Measurements from ENCODE around the gene SFT2D2.

Gene SFT2D2

GRCh38 chr1:168264296-168264695, 38.5 kb downstream of the SFT2D2 start:
- no peaks in the 10 kb centered on the region for H3K79me2 ChIP-seq (ENCODE audit: control insufficient read depth, insufficient read depth, low read length, unreplicated experiment)
- peaks cover 18% of the 10 kb centered on the region for H3K4me1 ChIP-seq (ENCODE audit: control insufficient read depth, insufficient read depth, low read length, unreplicated experiment)
- no peaks in the 10 kb centered on the region for H3K27me3 ChIP-seq (ENCODE audit: insufficient read depth, low read length)
- no peaks in the 10 kb centered on the region; the same call in 1 of the 2 replicates for H3K36me3 ChIP-seq (ENCODE audit: insufficient read depth, low read length)
- no peak overlapping the region for H2AFZ ChIP-seq (ENCODE audit: low read length, unreplicated experiment)
- no peak overlapping the region for H3K4me3 ChIP-seq (ENCODE audit: low read depth, low read length)
- H3K27ac ChIP-seq (ENCODE audit: low read depth, low read length): no peak overlapping the region

GRCh38 chr1:168265596-168265995, 39.8 kb downstream of the SFT2D2 start:
- Histone ChIP-seq H3K27ac (ENCODE audit: low read depth, low read length) (no peak overlapping the region), H3K79me2 (ENCODE audit: control insufficient read depth, insufficient read depth, low read length, unreplicated experiment) (no peaks in the 10 kb centered on the region), H3K4me1 (ENCODE audit: control insufficient read depth, insufficient read depth, low read length, unreplicated experiment) (peaks cover 15% of the 10 kb centered on the region), H3K27me3 (ENCODE audit: insufficient read depth, low read length) (no peaks in the 10 kb centered on the region), H3K36me3 (ENCODE audit: insufficient read depth, low read length) (no peaks in the 10 kb centered on the region; the same call in 1 of the 2 replicates), H2AFZ (ENCODE audit: low read length, unreplicated experiment) (no peak overlapping the region), H3K4me3 (ENCODE audit: low read depth, low read length) (no peak overlapping the region)

- Histone ChIP-seq H3K4me3 (ENCODE audit: low read depth, low read length) (no peak overlapping the region), H3K79me2 (ENCODE audit: control insufficient read depth, insufficient read depth, low read length, unreplicated experiment) (no peaks in the 10 kb centered on the region), H3K27ac (ENCODE audit: low read depth, low read length) (no peak overlapping the region), H2AFZ (ENCODE audit: low read length, unreplicated experiment) (no peak overlapping the region), H3K27me3 (ENCODE audit: insufficient read depth, low read length) (no peaks in the 10 kb centered on the region), H3K4me1 (ENCODE audit: control insufficient read depth, insufficient read depth, low read length, unreplicated experiment) (peaks cover 4% of the 10 kb centered on the region), H3K36me3 (ENCODE audit: insufficient read depth, low read length) (no peaks in the 10 kb centered on the region; the same call in 1 of the 2 replicates)
Observed at GRCh38 chr1:168266644-168267186, 40.9 kb downstream of the SFT2D2 start.

GRCh38 chr1:168271636-168272035, 45.8 kb downstream of the SFT2D2 start:
- Histone ChIP-seq H3K27me3 (ENCODE audit: insufficient read depth, low read length) (no peaks in the 10 kb centered on the region), H3K27ac (ENCODE audit: low read depth, low read length) (no peak overlapping the region), H3K4me3 (ENCODE audit: low read depth, low read length) (no peak overlapping the region), H3K79me2 (ENCODE audit: control insufficient read depth, insufficient read depth, low read length, unreplicated experiment) (no peaks in the 10 kb centered on the region), H3K4me1 (ENCODE audit: control insufficient read depth, insufficient read depth, low read length, unreplicated experiment) (no peaks in the 10 kb centered on the region), H3K36me3 (ENCODE audit: insufficient read depth, low read length) (no peaks in the 10 kb centered on the region), H2AFZ (ENCODE audit: low read length, unreplicated experiment) (no peak overlapping the region)

- Histone ChIP-seq H3K79me2 (ENCODE audit: control insufficient read depth, insufficient read depth, low read length, unreplicated experiment) (no peaks in the 10 kb centered on the region), H3K4me3 (ENCODE audit: low read depth, low read length) (no peak overlapping the region), H3K36me3 (ENCODE audit: insufficient read depth, low read length) (no peaks in the 10 kb centered on the region), H2AFZ (ENCODE audit: low read length, unreplicated experiment) (no peak overlapping the region), H3K4me1 (ENCODE audit: control insufficient read depth, insufficient read depth, low read length, unreplicated experiment) (no peaks in the 10 kb centered on the region), H3K27ac (ENCODE audit: low read depth, low read length) (no peak overlapping the region), H3K27me3 (ENCODE audit: insufficient read depth, low read length) (no peaks in the 10 kb centered on the region)
Observed at GRCh38 chr1:168273575-168273974, 47.8 kb downstream of the SFT2D2 start.

GRCh38 chr1:168279253-168279652, 53.4 kb downstream of the SFT2D2 start:
- Histone ChIP-seq H3K4me1 (ENCODE audit: control insufficient read depth, insufficient read depth, low read length, unreplicated experiment) (no peaks in the 10 kb centered on the region), H2AFZ (ENCODE audit: low read length, unreplicated experiment) (no peak overlapping the region), H3K79me2 (ENCODE audit: control insufficient read depth, insufficient read depth, low read length, unreplicated experiment) (no peaks in the 10 kb centered on the region), H3K4me3 (ENCODE audit: low read depth, low read length) (no peak overlapping the region), H3K36me3 (ENCODE audit: insufficient read depth, low read length) (no peaks in the 10 kb centered on the region), H3K27ac (ENCODE audit: low read depth, low read length) (no peak overlapping the region), H3K27me3 (ENCODE audit: insufficient read depth, low read length) (no peaks in the 10 kb centered on the region)

- no peaks in the 10 kb centered on the region for H3K4me1 ChIP-seq (ENCODE audit: control insufficient read depth, insufficient read depth, low read length, unreplicated experiment)
- H2AFZ ChIP-seq (ENCODE audit: low read length, unreplicated experiment): no peak within 1 kb of the TSS
- H3K4me3 ChIP-seq (ENCODE audit: low read depth, low read length): no peak within 1 kb of the TSS
- no peak within 1 kb of the TSS for H3K27ac ChIP-seq (ENCODE audit: low read depth, low read length)
- H3K36me3 ChIP-seq (ENCODE audit: insufficient read depth, low read length): no peaks in the 10 kb centered on the region
- H3K79me2 ChIP-seq (ENCODE audit: control insufficient read depth, insufficient read depth, low read length, unreplicated experiment): no peaks in the 10 kb centered on the region
- no peaks in the 10 kb centered on the region for H3K27me3 ChIP-seq (ENCODE audit: insufficient read depth, low read length)
Observed at GRCh38 chr1:168280296-168280927, 54.6 kb downstream of the SFT2D2 start, which contains the start of gene TBX19. Gene TBX19 (plus strand): TSS chr1:168280877. CDS start chr1:168281091, 214 bp downstream.

- no peaks in the 10 kb centered on the region for H3K36me3 ChIP-seq (ENCODE audit: insufficient read depth, low read length)
- H3K27me3 ChIP-seq (ENCODE audit: insufficient read depth, low read length): no peaks in the 10 kb centered on the region
- H3K4me3 ChIP-seq (ENCODE audit: low read depth, low read length): no peak overlapping the region
- H2AFZ ChIP-seq (ENCODE audit: low read length, unreplicated experiment): no peak overlapping the region
- peaks cover 3% of the 10 kb centered on the region for H3K4me1 ChIP-seq (ENCODE audit: control insufficient read depth, insufficient read depth, low read length, unreplicated experiment)
- H3K27ac ChIP-seq (ENCODE audit: low read depth, low read length): no peak overlapping the region
- no peaks in the 10 kb centered on the region for H3K79me2 ChIP-seq (ENCODE audit: control insufficient read depth, insufficient read depth, low read length, unreplicated experiment)
Observed at GRCh38 chr1:168281603-168282325, 56.0 kb downstream of the SFT2D2 start.

- Histone ChIP-seq H2AFZ (ENCODE audit: low read length, unreplicated experiment) (no peak overlapping the region), H3K79me2 (ENCODE audit: control insufficient read depth, insufficient read depth, low read length, unreplicated experiment) (no peaks in the 10 kb centered on the region), H3K27me3 (ENCODE audit: insufficient read depth, low read length) (no peaks in the 10 kb centered on the region), H3K27ac (ENCODE audit: low read depth, low read length) (no peak overlapping the region), H3K4me3 (ENCODE audit: low read depth, low read length) (no peak overlapping the region), H3K4me1 (ENCODE audit: control insufficient read depth, insufficient read depth, low read length, unreplicated experiment) (peaks cover 10% of the 10 kb centered on the region), H3K36me3 (ENCODE audit: insufficient read depth, low read length) (no peaks in the 10 kb centered on the region)
Observed at GRCh38 chr1:168285521-168285790, 59.7 kb downstream of the SFT2D2 start.

GRCh38 chr1:168285971-168286927, 60.4 kb downstream of the SFT2D2 start:
- no peak overlapping the region for H3K27ac ChIP-seq (ENCODE audit: low read depth, low read length)

More at GRCh38 chr1:168285971-168286927, 60.4 kb downstream of the SFT2D2 start:
- Histone ChIP-seq H3K4me3 (ENCODE audit: low read depth, low read length) (no peak overlapping the region), H3K79me2 (ENCODE audit: control insufficient read depth, insufficient read depth, low read length, unreplicated experiment) (no peaks in the 10 kb centered on the region), H3K4me1 (ENCODE audit: control insufficient read depth, insufficient read depth, low read length, unreplicated experiment) (peaks cover 10% of the 10 kb centered on the region), H3K27me3 (ENCODE audit: insufficient read depth, low read length) (no peaks in the 10 kb centered on the region), H2AFZ (ENCODE audit: low read length, unreplicated experiment) (no peak overlapping the region), H3K36me3 (ENCODE audit: insufficient read depth, low read length) (no peaks in the 10 kb centered on the region)
